ENCODE measurements around the gene SPON1. TPM values are rescaled to one million over a fixed set of nuclear protein-coding genes. Genes with fewer than 3 reads are reported as not detected.

Gene SPON1
- total RNA-seq, 1 donor from 2014 or later, result under 0.01 TPM

DNA sequence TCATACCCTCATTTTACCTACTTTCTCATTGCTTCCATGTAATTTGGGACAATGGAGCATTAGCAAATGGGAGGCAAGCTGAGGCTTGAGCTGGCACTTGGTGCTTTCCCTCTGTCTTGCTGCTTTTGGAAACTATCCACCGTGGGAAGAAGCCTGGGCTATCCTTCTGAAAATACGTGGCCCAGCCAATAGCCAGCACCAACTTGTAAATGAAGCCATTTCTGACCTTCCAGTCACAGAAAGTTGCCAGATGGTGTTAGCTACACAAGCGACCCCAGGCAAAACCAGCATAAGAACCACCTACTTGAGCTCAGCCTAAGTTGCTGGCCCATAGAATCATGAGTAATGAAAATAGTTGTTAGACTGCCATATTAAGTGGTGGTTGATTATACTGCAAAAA is 18.5 kb upstream of the SPON1 start:
- DNase-seq (ENCODE audit: low read depth in 2 of 2), result no peak

DNA sequence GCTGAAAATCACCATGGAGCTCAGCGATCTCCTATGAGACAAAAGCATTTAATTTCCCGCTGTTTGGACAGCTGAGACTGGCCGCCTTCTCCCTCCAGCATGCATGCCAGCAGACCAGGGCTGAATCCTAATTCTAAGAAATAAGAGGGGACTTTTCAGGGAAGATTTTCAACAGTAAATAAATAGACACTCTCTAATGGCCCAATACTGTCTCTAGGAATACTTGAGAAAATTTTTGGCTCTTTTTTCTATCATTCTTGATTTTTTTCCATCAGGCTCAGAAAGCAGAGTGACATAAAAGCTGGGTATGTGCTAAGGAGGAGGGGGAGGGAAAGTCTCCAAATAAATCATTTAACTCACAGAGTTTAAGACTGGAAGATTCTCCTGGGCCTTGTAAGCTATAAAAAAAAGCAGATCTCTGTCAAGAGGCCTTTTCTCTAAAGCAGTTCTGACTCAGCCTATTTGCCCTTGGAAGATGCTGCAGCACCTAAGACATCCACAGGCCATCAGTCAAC is 17.6 kb upstream of the SPON1 start:
- DNase-seq (ENCODE audit: low read depth in 2 of 2), result no peak

DNA sequence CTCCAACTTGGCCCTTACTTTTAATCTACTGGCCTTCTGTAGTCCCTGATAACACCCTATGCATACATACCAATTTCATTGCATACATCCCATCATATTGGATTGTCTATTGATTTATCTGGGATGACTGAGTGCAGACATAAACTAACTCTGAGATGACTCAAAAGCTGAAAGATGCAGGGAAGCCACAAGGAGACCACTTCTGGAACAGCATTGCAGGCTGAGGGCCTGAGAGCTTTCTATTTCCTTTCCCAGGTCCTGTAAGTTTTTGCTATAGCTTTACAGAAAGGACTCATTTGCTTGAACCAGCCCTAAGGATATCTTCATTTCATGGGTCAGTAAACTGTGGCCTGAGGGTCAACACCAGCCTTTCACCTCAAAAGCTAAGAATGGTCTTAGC is 15.1 kb upstream of the SPON1 start:
- no peak for DNase-seq (ENCODE audit: low read depth in 2 of 2)

DNA sequence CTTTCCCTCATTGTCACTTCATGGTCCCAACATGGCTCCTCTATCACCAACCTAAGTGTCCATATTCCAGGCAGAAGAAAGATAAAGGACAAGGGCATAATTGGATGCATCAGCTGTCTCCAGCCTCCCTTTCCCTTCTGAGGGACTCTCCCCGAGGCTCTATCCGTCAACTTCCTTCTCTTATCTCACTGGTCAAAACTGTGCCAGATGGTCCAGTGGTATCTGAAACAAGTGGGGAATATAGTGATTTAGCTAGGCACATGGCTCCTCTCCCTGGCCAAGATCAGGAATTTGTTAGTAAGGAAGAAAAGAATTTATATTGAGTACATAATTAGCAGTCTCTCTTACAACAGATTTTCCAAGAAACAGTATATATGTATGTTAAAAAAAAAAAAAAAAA is 12.6 kb upstream of the SPON1 start:
- peak; percentile 20 to 29 for DNase-seq (ENCODE audit: low read depth in 2 of 2)

DNA sequence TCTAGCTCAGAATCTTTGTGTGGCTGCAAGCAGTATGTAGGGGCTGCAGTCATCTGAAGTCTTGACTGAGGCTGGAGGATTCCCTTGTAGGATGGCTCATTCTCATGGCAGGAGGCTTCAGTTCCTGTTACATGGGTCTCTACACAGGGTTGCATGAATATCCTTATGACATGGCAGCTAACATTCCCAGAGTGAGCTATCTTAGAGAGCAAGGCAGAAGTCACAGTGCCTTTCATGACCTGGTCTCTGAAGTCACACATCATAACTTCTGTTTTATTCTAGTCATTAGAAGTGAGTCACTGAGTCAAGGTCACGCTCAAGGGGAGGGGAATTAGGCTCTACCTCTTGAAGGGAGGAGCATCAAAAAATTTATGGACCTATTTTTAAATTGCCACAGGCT is 10.3 kb upstream of the SPON1 start:
- DNase-seq (ENCODE audit: low read depth in 2 of 2), result no peak

DNA sequence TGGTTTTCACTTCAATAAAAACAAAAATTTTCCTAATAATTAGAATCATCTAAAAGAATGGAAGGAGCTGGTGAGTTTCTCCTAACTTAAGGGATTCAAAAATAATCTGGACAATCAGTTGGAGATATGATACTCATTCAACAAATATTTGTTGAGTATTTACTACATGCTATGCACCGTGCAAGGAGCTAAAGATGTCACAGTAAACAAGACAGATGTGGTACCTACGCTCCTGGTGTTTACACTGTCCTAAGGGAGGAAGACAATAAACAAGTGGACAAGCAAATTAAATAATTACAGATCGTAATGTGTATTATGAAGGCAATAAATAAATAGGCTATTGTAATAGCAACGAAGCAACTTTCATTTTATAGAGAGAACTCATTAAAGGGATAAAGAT is 9.9 kb upstream of the SPON1 start:
- no peak for DNase-seq (ENCODE audit: low read depth in 2 of 2)

DNA sequence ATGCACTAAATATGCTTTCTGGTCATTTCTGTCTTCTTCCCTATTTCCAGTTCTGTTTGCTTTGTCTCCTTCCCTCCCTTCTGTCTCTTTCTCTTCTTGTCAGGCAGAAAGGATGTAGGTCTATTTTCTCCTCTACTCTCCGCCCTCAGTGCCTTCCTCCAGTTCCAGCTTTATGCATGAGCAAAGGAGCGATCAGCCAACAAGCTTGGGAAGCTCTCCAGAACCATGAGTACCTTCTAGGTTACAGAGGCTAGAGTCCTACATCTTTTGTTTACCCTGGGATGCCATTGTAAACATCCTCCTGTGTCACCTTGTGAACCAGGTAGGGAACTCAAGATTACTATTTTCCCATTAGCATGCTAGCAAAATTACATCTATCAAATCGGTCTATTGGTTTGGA is 7.9 kb upstream of the SPON1 start:
- no peak for DNase-seq (ENCODE audit: low read depth in 2 of 2)

DNA sequence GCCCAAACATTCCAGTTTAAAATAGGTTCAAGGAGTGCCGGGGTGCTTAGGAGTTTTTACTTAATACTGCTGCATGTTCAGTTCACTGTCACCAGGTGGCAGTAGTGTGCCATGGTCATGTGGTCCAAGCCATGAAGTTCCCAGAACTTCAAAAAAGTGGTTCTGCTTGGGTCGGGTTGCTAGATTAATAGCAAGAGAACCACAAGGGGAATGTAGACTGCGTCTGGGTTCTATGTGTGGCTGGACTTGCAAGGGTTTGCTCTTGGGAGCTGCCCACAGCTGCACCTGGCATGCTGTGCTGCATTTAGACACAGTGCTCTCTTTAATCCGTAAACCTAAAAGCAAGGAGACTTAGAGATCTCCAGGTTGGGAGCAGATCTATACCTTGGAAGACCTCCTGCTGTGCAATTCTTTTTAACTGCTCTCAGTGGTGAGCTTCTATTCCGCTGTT is 6.5 kb upstream of the SPON1 start:
- peak; percentile 76 to 85 for DNase-seq (ENCODE audit: low read depth in 2 of 2)

DNA sequence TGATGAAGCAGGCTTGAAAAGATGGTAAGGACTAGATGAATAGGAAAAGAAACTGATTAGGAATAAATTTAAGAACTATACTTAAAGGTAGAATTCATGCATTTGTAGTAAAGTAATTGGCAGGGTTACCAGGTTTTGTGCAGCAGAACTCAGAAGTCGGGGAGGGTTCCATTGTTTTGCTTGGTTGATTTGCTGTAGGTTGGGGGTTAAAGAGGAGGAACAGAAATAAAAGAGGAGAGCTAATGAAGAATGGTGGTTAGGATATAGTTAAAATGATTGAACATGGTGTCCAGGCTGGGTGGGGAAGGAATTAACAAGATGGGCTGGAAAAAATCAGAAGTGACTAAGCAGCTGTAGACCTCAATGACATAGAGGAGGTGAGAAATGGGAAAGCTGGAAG is 5.5 kb upstream of the SPON1 start:
- DNase-seq (ENCODE audit: low read depth in 2 of 2), result no peak

DNA sequence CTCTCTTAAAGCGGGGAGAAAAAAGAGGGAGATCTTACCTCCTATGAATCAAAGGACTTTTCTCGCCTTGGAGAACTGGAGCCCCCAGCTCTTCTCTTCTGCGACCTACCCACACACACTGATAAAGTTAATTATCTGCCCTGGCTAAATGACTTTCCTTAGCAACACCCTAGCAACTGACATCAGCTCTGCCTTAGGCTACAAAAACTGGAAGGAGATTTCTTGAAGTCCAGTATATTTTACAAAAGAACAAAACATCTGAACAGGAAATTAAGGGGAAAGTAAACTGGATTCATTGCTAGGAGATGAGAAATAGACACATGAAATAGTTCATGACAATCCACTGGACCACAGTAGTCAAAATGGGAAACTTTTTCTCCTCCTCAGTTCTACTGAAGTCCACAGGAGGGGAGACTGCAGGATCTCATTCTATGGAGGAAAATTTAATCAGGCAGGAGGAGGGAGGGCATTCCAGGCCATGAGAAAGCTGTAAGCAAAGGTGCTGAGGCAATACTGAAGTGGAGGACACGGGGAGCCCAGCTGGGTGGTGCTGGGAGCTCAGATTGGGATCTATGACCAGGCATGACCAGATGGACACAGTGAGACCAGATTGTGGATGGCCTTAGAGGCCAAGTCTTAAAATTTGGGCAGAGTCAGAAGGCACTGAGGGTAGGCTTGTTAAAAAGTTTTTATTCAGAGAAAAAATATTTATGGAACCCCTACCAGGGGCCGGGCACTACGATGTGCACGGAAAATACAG is 3.7 kb upstream of the SPON1 start:
- no peak for DNase-seq (ENCODE audit: low read depth in 2 of 2)

DNA sequence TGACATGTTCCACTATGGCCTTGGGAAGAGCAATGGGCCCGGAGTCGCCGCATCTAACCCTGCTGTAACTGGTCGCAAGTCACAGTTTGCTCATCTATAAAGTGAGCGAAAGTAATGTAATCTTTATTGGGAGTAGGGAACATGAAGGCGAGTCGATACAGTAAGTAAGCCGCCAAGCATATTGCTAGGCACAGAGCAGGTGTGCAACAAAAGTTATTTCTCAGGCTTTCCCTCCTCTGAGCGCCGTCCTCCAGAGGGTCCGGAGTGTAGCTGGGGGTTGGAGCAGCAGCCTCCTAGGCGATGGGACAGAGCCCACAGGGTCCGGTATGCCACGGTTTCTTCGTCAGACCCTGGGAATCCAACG is 343 bp upstream of the SPON1 start:
- no peak for DNase-seq (ENCODE audit: low read depth in 2 of 2)

DNA sequence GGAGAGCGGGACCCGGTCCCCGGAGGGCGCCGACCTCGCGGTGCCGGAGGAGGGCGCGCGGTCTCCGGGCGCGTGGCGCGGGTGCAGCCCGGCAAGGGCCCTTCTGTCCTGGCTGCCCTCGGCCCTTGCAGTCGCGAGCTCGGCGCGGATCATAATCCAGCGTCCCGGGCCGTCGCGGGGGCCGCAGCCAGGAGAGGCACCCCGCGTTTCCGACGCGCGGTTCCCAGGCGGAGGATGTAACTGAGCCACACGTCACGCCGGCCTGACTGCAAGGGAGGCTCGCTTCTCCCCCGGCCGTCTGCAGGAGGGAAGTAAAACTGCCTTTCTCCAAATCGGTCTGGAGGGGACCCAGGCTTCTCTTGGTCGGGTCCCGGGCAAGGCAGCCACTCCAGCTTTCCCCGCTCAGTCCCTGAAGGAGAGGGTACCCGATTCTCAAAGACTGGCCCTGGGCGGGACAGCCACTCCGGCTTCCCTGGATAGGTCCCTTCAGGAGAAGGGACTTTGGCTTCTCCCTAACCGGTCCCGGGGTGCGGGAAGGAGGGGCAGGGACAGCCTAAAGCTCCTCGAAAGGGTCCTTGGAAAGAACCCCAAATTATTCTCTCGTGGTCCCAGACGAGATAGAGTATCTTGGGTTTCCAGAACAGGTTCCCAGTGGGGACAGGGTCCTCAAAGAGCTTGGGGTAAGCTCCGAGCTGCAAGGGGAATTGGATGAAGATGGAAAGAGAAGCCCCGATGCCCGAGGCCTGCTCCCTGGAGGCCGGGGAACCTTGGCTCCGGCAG is 836 bp downstream of the SPON1 start:
- DNase-seq (ENCODE audit: low read depth in 2 of 2), result peak in 1 of 2 donors; percentile 23

DNA sequence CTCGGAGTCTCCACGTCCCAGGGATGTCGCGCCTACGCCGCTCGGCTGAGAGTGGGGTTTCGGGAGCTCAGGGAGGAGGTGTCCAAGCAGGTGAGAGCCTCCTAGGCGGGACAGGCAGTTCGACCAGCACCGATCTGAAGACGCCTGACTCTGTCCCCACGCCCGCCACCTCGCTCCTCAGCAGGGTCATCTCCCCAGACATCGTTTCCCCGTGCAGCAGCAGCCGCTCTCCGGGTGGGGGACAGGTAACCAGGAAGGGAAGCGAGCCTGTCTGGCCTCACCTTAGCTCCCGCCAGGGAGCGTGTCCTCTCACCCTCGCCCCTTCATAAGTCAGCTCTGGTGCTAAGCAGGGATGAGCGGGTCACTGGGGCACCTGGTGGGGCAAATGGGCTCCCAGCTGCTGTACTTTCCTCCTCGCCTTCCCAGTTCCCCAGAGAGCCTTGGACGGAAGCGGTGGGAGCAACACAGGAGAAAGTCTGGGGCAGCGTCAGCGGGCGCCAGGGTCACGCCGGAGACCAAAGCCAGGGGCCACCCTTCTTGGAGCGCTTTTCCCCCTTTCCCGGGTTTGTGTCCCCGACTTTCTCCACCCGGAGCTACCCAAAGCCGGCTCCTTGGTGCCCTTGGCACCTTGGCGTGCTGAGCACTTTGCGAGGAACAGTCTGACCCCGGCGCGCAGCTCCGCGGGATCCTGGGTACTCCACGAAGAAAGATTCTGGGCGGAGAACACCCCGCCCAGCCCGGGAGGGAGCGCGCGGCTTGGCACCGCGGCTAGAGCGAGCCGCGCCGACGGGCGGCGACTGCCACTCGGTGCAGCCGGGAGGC is 1.6 kb downstream of the SPON1 start:
- DNase-seq (ENCODE audit: low read depth in 2 of 2), result no peak

DNA sequence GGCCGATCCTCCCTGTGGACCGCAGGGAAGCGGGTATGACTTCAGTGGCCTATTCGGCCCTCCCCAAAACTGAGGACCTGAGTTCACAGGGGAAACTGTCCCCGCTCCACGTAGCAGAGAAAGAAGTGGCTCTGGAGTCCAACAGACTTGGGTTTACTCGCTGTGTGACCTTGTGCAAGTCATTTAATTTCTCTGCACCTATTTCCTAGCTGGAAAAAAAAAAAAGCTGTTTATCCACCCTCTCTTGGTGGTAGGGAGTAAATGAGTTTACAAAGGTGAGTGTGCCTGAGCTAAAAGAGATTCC is 2.2 kb downstream of the SPON1 start:
- no peak for DNase-seq (ENCODE audit: low read depth in 2 of 2)

DNA sequence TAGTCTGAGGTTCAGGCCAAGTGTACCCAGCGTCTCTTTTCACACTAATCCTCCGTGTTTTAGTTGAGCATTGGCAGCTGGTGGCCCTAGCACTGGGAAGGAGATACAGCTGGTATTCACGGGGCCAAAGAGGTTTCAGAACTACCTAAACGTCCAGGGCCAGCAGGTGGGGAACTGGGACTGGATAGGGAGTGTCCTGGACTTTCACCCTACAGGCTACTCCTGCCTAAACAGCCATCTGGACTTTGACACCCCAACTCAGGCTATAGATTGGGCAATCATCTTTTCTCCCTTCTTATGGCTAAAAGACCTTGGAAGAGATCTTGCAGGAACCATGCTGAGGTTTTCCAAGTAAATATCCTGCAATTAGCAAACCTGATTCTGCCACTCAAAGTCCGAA is 2.8 kb downstream of the SPON1 start:
- no peak for DNase-seq (ENCODE audit: low read depth in 2 of 2)

DNA sequence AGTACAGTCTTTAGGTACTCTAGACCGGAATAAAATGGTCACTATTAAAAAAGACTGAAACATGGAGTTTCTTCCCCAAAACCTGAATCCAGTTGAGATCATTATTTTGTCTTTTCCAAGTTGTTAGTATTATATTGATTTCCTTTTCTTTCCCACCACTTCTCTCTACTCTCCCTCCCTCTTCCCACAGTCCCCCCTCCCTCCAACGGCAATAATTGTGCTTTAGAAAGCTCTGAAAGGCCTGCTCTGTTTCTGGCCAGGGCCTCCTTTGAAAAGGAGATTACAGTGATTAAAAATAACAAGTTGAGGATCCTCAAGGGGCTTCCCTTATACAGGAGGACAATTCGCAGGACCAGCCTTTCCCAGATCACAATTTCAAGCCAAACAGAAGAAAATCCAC is 3.5 kb downstream of the SPON1 start:
- no peak for DNase-seq (ENCODE audit: low read depth in 2 of 2)

DNA sequence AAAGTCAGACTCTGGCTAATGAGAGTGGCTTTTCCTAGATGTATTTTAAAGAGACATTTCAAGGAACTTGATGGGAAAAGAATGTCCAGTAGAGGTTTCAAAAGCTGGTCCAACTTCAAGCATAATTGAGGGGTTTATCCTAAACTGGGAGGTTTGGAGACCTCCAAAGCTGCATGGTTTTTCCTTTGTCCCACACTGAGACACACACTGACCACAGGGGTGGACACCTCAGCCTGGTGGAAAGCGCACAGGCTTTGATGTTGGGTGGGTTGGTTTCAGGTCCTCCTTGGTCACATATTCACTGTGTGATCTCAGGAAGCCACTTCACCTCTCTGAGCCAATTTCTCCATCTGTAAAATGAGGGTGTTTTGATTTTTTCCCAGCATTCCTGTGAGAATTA is 4.0 kb downstream of the SPON1 start:
- DNase-seq (ENCODE audit: low read depth in 2 of 2), result no peak

DNA sequence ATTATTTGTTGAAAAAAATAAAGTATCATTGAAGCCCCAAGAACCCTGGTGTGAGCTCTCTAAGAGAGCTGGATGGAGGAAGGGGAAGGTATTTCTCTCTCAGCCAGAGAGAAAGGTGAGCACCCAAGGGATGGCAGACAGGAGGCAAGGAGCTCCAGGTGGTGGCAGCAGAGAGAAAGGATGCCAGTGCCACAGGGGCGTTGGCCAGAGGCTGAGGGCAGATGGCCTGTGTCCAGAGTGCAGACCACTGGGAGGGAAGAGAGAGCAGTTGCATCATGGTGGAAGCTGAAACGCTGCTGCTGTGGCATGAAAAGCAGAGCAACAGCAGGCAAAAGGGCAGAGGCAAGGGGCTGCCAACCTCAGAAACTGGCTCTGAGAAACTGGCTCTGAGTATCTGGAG is 8.5 kb downstream of the SPON1 start:
- peak in 1 of 2 donors; percentile 50 for DNase-seq (ENCODE audit: low read depth in 2 of 2)

DNA sequence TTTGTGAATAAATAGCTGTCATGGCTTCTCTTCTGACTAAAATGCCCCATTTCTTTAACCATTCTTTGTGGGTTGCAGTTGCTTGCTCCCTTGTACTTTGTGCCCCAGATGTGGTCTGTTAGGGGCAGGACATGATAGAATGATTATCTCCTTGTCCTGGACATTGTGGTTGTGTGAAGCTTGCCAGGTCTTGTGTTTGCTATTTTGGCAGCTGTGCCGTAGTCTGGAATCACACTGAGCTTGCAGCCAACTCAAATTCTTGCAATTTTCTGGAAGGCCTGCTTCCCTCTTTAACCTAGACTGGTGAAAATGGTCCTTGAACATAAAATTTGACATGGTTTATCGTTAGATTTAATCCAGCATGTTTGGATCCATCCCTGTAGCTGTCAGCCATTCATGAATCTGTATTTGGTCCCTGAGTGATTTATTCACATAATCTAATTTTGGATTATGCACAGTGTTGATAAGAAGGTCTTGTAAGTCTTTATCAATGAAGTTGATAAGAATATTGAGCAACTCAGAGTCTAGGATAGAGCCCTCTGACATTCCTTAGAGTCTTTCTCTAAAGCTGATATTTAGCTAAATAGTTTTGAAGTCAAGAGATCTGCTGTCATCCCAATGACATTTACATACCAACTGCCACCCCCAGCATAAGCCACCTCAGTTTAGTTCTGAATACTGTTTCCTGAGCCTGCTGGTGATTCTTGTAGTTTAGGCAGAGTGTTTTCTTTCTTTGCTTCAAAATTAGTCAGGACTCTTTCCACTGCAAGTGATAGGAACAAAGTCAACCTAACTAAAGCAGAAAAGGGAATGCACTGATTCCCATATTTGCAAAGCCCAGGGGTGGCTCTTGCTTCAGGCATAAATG is 9.8 kb downstream of the SPON1 start:
- no peak for DNase-seq (ENCODE audit: low read depth in 2 of 2)

DNA sequence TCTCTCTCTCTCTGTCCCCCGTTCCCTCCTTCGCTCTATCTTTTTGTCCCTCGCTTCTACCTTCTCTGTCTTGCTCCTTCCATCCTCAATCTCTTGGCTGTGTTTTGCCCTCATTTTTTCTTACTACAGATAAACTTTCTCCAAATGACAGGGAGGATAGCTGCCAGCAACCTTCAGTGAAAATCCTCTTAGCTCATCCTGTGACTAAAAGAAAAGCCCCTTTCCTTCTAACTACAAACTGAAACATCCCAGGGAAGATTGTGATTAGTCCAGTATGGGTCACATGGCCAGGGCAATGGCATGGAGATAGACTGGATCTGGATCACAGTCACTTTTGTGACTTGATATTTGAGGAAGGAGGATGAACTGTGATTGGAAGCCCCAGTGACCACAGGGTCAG is 10.4 kb downstream of the SPON1 start:
- no peak for DNase-seq (ENCODE audit: low read depth in 2 of 2)

DNA sequence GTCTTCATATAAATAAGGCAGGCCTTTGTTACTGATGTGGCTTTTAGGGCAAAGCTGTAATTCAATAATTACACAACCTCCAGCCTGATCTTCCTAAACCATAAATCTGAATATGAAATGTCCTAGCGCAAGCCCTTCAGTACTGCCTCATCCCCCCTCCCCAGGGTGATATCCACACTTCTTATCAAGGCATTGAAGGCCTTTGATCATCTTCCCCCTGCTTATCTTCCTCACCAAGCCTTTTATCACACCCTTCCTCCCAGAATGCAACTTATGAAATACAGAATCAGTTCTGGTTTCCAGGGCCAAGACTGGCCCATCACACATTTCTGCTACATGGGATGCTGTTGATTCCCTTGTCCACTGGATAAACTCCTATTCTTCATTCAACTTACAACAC is 12.1 kb downstream of the SPON1 start:
- DNase-seq (ENCODE audit: low read depth in 2 of 2), result no peak

Measured in lung microvascular endothelial cell (primary cell).